ENCODE measurements around the gene AGER.

AGER gene

GRCh38 chr6:32166411-32167061, 17.5 kb downstream of the AGER start:
- Histone ChIP-seq H3K36me3 (replicated peaks) (peaks cover 45% of the 10 kb centered on the region), H3K27ac (no peak overlapping the region), H3K27me3 (replicated peaks) (no peaks in the 10 kb centered on the region), H3K4me3 (ENCODE audit: low read depth, low read length) (no peak overlapping the region)
- TF ChIP-seq, protein P1, sequence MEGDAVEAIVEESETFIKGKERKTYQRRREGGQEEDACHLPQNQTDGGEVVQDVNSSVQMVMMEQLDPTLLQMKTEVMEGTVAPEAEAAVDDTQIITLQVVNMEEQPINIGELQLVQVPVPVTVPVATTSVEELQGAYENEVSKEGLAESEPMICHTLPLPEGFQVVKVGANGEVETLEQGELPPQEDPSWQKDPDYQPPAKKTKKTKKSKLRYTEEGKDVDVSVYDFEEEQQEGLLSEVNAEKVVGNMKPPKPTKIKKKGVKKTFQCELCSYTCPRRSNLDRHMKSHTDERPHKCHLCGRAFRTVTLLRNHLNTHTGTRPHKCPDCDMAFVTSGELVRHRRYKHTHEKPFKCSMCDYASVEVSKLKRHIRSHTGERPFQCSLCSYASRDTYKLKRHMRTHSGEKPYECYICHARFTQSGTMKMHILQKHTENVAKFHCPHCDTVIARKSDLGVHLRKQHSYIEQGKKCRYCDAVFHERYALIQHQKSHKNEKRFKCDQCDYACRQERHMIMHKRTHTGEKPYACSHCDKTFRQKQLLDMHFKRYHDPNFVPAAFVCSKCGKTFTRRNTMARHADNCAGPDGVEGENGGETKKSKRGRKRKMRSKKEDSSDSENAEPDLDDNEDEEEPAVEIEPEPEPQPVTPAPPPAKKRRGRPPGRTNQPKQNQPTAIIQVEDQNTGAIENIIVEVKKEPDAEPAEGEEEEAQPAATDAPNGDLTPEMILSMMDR (IDR thresholded peaks at IDR 0.05; ENCODE audit: low read depth, low read length, missing control alignments): peak; percentile 49
- in situ Hi-C loops (cut with HindIII; ENCODE audit: low pct_ligation_motif_present, low sequenced_read_pairs): no loop called here
- no peak for DNase-seq

GRCh38 chr6:32164295-32164694, 19.8 kb downstream of the AGER start, which contains the start of gene EGFL8:
TSS of gene EGFL8 (plus strand) at chr6:32164595. CDS start at chr6:32166166, 1,571 bp downstream.
- Histone ChIP-seq H3K27me3 (replicated peaks) (no peaks in the 10 kb centered on the region), H3K27ac (no peak within 1 kb of the TSS), H3K4me3 (ENCODE audit: low read depth, low read length) (no peak within 1 kb of the TSS), H3K36me3 (replicated peaks) (peaks cover 30% of the 10 kb centered on the region)
- TF ChIP-seq, protein P1 (IDR thresholded peaks at IDR 0.05; ENCODE audit: low read depth, low read length, missing control alignments): no peak
- in situ Hi-C loops (cut with HindIII; ENCODE audit: low pct_ligation_motif_present, low sequenced_read_pairs): no loop called here
- no peak for DNase-seq

GRCh38 chr6:32163559-32164258, 20.3 kb downstream of the AGER start:
- H3K36me3 ChIP-seq (replicated peaks): peaks cover 25% of the 10 kb centered on the region
- H3K27me3 ChIP-seq (replicated peaks): no peaks in the 10 kb centered on the region
- no peak overlapping the region for H3K4me3 ChIP-seq (ENCODE audit: low read depth, low read length)
- DNase-seq: no peak
- TF ChIP-seq, protein P1 (IDR thresholded peaks at IDR 0.05; ENCODE audit: low read depth, low read length, missing control alignments): no peak
- no peak overlapping the region for H3K27ac ChIP-seq
- in situ Hi-C loops (cut with HindIII; ENCODE audit: low pct_ligation_motif_present, low sequenced_read_pairs): no loop called here

DNA sequence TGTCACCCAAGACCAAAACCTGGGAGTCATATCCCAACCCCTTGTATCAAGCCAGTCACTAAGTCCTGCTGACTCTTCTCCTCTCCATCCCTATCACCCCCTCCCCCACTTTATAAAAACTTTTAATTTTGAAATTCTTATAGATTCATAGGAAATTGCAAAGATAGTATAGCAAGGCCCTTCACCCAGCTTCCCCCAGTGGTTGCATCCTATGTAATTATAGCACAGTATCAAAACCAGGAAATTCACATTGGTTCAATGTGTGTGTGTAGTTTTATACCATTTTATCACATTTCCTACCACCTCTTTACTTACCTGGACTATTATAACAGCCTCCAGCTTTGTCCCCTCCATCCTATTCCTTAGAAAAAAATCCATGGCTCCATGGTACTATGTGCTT, 26.0 kb downstream of the AGER start:
- no peak overlapping the region for H3K4me3 ChIP-seq (ENCODE audit: low read depth, low read length)
- H3K27ac ChIP-seq: no peak overlapping the region
- DNase-seq: no peak
- TF ChIP-seq, protein P1 (IDR thresholded peaks at IDR 0.05; ENCODE audit: low read depth, low read length, missing control alignments): no peak
- H3K27me3 ChIP-seq (replicated peaks): no peaks in the 10 kb centered on the region
- in situ Hi-C loops (cut with HindIII; ENCODE audit: low pct_ligation_motif_present, low sequenced_read_pairs): no loop called here
- peaks cover 12% of the 10 kb centered on the region for H3K36me3 ChIP-seq (replicated peaks)

DNA sequence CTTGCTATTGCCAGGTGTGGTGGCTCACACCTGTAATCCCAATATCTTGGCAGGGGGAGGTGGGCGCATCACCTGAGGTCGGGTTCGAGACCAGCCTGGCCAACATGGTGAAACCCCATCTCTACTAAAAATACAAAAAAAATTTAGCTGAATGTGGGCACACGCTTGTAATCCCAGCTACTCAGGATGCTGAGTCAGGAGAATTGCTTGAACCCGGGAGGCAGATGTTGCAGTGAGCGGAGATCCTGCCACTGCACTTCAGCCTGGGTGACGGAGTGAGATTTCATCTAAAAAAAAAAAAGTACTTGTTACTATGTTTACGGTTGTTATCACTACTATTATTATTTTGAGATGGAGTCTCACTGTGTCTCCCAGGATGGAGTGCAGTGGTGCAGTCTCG, 27.2 kb downstream of the AGER start:
- Histone ChIP-seq H3K4me3 (ENCODE audit: low read depth, low read length) (no peak overlapping the region), H3K36me3 (replicated peaks) (peaks cover 9% of the 10 kb centered on the region), H3K27me3 (replicated peaks) (no peaks in the 10 kb centered on the region), H3K27ac (no peak overlapping the region)
- TF ChIP-seq, protein P1 (IDR thresholded peaks at IDR 0.05; ENCODE audit: low read depth, low read length, missing control alignments): no peak
- no peak for DNase-seq
- in situ Hi-C loops (cut with HindIII; ENCODE audit: low pct_ligation_motif_present, low sequenced_read_pairs): no loop called here

Data from brain microvascular endothelial cell (primary cell).